RWPE2 (cell line): ENCODE results near the gene NEK5.
"Not testable (repeated sequence)": the region's sequence is repeated elsewhere in the genome, so short reads cannot be mapped to it uniquely, and the experiment has no call there.

Experiments used
- ATAC-seq: fragments of 200-7000 bp; cut with Tn5 transposase; 3 replicates; pipeline ENCODE4 v1.9.1; 2021; ENCODE audit warnings: low read depth
- DNase-seq: peaks from one replicate; pipeline ENCODE4 v3.0.0-alpha.2; 2020; ENCODE audit warnings: low spot score
- H3K27ac ChIP-seq: fragments of 450-650 bp; 2 replicates; pipeline ENCODE4 v1.5.1; 2017; ENCODE audit warnings: mild to moderate bottlenecking; ENCODE audit not compliant: poor library complexity, severe bottlenecking
- H3K27me3 ChIP-seq: fragments of 250-450 bp; sonication (Bioruptor Pico); 2 replicates; pipeline ENCODE4 v1.5.1; 2021; ENCODE audit warnings: mild to moderate bottlenecking, moderate library complexity; ENCODE audit not compliant: insufficient read depth, poor library complexity, severe bottlenecking
- H3K36me3 ChIP-seq: fragments of 250-450 bp; sonication (Bioruptor Pico); 2 replicates; pipeline ENCODE4 v1.5.1; 2020; ENCODE audit warnings: low read depth, mild to moderate bottlenecking, moderate library complexity
- H3K4me1 ChIP-seq: fragments of 250-450 bp; sonication (Bioruptor Pico); 2 replicates; pipeline ENCODE4 v1.5.1; 2021; ENCODE audit warnings: mild to moderate bottlenecking, moderate library complexity; ENCODE audit not compliant: insufficient read depth, poor library complexity, severe bottlenecking
- H3K4me3 ChIP-seq: fragments of 250-450 bp; sonication (Bioruptor Pico); 2 replicates; pipeline ENCODE4 v1.5.1; 2021; ENCODE audit warnings: mild to moderate bottlenecking, moderate library complexity; ENCODE audit not compliant: severe bottlenecking
- H3K9me3 ChIP-seq: fragments of 250-450 bp; sonication (Bioruptor Pico); 2 replicates; pipeline ENCODE4 v1.5.1; 2021; ENCODE audit warnings: mild to moderate bottlenecking, moderate library complexity; ENCODE audit not compliant: severe bottlenecking
- CTCF ChIP-seq: fragments of 450-650 bp; IDR thresholded peaks from one replicate; pipeline ENCODE4 v1.5.1; 2017; ENCODE audit warnings: mild to moderate bottlenecking, moderate library complexity; ENCODE audit not compliant: poor library complexity, severe bottlenecking

Gene NEK5

GRCh38 chr13:52169839-52170238 lies 41.0 kb upstream of the NEK5 start:
- no peak for ATAC-seq
- TF ChIP-seq CTCF: no peak
- Histone ChIP-seq H3K27me3 (no peaks in the 10 kb centered on the region), H3K9me3 (no peaks in the 10 kb centered on the region), H3K4me3 (no peak overlapping the region), H3K4me1 (no peaks in the 10 kb centered on the region), H3K27ac (no peak overlapping the region), H3K36me3 (peaks cover 44% of the 10 kb centered on the region)
- DNase-seq: no peak

DNA sequence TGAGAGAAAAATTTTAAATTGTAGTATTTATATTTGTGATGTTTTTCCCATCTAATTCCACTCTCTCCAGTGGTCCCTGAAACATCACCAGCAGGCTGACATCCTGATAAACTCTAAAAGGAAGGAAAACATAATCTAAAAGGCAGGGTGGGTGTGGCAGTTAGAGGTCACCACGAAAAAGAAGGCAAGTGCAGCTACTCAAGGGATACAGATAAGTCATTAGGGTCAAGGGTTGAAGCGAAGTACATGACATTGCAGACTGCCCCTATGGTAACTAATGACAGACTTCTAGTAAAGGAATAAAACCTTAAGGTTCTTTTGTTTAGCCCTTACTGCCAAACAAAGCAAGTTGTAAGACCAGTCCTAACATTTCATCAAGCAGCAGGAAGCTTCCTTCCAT lies 36.5 kb upstream of the NEK5 start:
- no peak for DNase-seq
- no peak for TF ChIP-seq CTCF
- Histone ChIP-seq H3K4me3 (no peak overlapping the region), H3K9me3 (no peaks in the 10 kb centered on the region), H3K27me3 (no peaks in the 10 kb centered on the region), H3K36me3 (peaks cover 23% of the 10 kb centered on the region), H3K27ac (no peak overlapping the region), H3K4me1 (peaks cover 6% of the 10 kb centered on the region)
- no peak for ATAC-seq

DNA sequence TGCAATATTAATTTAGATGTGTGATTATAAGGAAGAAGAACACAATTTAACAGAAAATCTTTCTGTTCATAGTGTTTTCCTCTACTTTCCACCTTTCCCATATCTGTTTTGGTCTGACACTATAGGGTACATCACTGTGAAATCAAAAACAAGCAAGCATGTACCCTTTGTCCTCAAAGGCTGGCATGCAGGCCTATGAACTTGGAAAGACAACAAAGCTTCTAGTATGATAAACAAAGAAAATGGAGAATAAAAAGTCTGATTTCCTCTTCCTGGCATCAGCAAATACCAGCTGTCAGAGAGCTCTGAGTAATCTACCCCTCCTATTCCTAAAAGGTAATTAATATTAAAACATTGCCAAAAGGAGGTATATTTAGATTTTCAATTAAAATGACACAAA lies 36.1 kb upstream of the NEK5 start:
- ATAC-seq (no peak), DNase-seq (no peak)
- H3K27ac ChIP-seq: no peak overlapping the region
- no peaks in the 10 kb centered on the region for H3K27me3 ChIP-seq
- H3K36me3 ChIP-seq: peaks cover 21% of the 10 kb centered on the region
- H3K9me3 ChIP-seq: no peaks in the 10 kb centered on the region
- H3K4me1 ChIP-seq: peaks cover 6% of the 10 kb centered on the region
- H3K4me3 ChIP-seq: no peak overlapping the region
- no peak for TF ChIP-seq CTCF

DNA sequence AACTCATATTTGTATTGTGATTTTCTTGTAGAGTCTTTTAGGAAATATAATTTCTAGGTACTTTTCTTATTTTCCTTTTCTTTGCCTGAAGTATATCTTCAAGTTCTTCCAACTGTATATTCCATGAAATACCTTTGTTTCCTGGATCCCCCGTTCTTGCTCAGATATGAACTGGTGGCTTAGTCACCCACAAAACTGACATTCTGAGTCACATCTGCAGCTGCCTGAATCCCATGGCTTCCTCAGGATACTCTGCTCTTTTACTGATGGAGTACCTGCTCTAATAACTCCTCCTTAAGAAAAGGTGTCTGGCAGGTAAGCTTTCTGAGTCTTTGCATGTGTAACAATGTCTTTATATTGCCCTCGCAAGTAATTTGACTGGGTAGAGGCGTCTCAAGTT lies 35.0 kb upstream of the NEK5 start:
- not testable (repeated sequence) for H3K27me3 ChIP-seq, H3K4me3 ChIP-seq, H3K36me3 ChIP-seq, DNase-seq, H3K4me1 ChIP-seq, H3K9me3 ChIP-seq, H3K27ac ChIP-seq
- peak; percentile 63; the same call in 2 of the 3 replicates for ATAC-seq

GRCh38 chr13:52162279-52163101 lies 33.6 kb upstream of the NEK5 start:
- ATAC-seq (no peak), DNase-seq (no peak)
- Histone ChIP-seq H3K36me3 (no peaks in the 10 kb centered on the region), H3K27ac (no peak overlapping the region), H3K9me3 (no peaks in the 10 kb centered on the region), H3K27me3 (no peaks in the 10 kb centered on the region), H3K4me3 (no peak overlapping the region), H3K4me1 (peaks cover 10% of the 10 kb centered on the region)
- TF ChIP-seq CTCF: no peak
